Ishikawa (cell line): ENCODE results near the gene YPEL2.

Experiments
- CEBPB ChIP-seq: IDR thresholded peaks from 2 replicates; pipeline ENCODE4 v1.6.1; 2012
- CREB1 ChIP-seq: IDR thresholded peaks from 2 replicates; pipeline ENCODE4 v1.6.1; 2012; ENCODE audit warnings: low read depth
- EGR1 ChIP-seq: IDR thresholded peaks from 2 replicates; pipeline ENCODE4 v1.6.1; 2012
- EP300 ChIP-seq: IDR thresholded peaks from 2 replicates; pipeline ENCODE4 v1.6.1; 2012; ENCODE audit warnings: borderline replicate concordance
- FOXM1 ChIP-seq: IDR thresholded peaks from 2 replicates; pipeline ENCODE4 v1.6.1; 2012; ENCODE audit warnings: low read depth, borderline replicate concordance
- NFIC ChIP-seq: IDR thresholded peaks from 2 replicates; pipeline ENCODE4 v1.6.1; 2012
- RAD21 ChIP-seq: IDR thresholded peaks from 2 replicates; pipeline ENCODE4 v1.6.1; 2012; ENCODE audit warnings: low read depth
- TAF1 ChIP-seq: IDR thresholded peaks from 2 replicates; pipeline ENCODE4 v1.6.1; 2012; ENCODE audit warnings: low read depth, mild to moderate bottlenecking
- TCF12 ChIP-seq: IDR thresholded peaks from 2 replicates; pipeline ENCODE4 v1.6.1; 2012; ENCODE audit warnings: low read depth
- TEAD4 ChIP-seq: IDR thresholded peaks from 2 replicates; pipeline ENCODE4 v1.6.1; 2012
- YY1 ChIP-seq: IDR thresholded peaks from 2 replicates; pipeline ENCODE4 v1.6.1; 2012; ENCODE audit warnings: low read depth
- ZBTB7A ChIP-seq: IDR thresholded peaks from 2 replicates; pipeline ENCODE4 v1.6.1; 2012; ENCODE audit warnings: low read depth
- TF ChIP-seq, protein P1 (sequence below): IDR thresholded peaks from 2 replicates; pipeline ENCODE4 v1.6.1; 2012; ENCODE audit warnings: low read depth, mild to moderate bottlenecking
- TF ChIP-seq, protein P2 (sequence below): IDR thresholded peaks from 2 replicates; pipeline ENCODE4 v1.6.1; 2012
- TF ChIP-seq, protein P3 (sequence below): IDR thresholded peaks from 2 replicates; pipeline ENCODE4 v1.6.1; 2012

The YPEL2 gene

DNA sequence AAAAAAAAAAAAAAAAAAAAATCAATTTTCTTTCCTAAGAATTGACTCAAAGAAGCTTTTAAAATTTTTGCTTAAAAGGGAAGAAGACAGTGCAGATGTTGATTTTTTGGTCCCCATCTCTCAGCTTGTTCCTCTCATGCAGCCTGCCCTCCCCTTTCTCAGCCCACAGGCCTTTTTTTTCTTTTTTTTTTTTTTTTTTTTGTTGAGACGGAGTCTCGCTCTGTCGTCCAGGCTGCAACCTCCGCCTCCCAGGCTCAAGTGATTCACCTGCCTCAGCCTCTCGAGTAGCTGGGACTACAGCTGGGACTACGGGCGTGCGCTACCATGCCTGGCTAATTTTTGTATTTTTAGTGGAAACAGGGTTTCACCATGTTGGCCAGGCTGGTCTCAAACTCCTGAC is 17.7 kb downstream of the YPEL2 start:
- TF ChIP-seq, protein P1, sequence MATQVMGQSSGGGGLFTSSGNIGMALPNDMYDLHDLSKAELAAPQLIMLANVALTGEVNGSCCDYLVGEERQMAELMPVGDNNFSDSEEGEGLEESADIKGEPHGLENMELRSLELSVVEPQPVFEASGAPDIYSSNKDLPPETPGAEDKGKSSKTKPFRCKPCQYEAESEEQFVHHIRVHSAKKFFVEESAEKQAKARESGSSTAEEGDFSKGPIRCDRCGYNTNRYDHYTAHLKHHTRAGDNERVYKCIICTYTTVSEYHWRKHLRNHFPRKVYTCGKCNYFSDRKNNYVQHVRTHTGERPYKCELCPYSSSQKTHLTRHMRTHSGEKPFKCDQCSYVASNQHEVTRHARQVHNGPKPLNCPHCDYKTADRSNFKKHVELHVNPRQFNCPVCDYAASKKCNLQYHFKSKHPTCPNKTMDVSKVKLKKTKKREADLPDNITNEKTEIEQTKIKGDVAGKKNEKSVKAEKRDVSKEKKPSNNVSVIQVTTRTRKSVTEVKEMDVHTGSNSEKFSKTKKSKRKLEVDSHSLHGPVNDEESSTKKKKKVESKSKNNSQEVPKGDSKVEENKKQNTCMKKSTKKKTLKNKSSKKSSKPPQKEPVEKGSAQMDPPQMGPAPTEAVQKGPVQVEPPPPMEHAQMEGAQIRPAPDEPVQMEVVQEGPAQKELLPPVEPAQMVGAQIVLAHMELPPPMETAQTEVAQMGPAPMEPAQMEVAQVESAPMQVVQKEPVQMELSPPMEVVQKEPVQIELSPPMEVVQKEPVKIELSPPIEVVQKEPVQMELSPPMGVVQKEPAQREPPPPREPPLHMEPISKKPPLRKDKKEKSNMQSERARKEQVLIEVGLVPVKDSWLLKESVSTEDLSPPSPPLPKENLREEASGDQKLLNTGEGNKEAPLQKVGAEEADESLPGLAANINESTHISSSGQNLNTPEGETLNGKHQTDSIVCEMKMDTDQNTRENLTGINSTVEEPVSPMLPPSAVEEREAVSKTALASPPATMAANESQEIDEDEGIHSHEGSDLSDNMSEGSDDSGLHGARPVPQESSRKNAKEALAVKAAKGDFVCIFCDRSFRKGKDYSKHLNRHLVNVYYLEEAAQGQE: no peak
- TF ChIP-seq EGR1 (no peak), TCF12 (no peak), FOXM1 (no peak)

DNA sequence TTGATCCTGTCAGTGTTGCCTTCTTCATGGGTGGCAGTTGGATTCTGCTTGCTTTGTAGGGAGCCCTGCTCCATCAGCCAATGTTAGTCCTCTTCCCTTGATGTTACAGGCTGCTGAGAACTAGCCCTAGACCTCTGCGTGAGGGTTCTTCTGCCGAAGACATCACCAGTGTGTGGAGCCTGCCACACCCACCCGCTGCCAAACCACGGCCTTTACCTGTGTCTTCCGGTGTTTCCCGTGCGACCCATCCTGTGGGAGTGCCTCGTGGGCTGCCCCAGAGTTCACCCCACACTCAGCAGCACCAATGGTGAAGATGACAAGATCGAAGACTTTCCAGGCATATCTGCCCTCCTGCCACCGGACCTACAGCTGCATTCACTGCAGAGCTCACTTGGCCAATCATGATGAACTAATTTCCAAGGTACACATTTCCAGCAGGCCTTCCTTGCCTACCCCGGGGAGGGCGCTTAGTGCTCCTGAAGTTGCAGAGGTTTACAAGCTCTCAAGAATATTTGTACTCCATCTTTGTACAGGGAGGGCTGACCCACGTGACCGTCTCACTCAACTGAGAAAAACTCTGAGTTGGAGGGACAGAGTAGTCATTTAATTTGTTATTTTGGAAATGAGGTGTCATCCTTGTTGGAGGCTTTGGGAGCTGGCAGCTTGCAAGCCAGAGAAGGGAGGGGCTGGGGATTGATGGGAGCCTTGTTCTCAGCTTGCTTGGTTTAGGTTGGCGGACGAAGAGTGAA is 21.8 kb downstream of the YPEL2 start:
- TF ChIP-seq EGR1: no peak
- TF ChIP-seq ZBTB7A: no peak
- TF ChIP-seq, protein P1: no peak
- TF ChIP-seq CEBPB: no peak
- no peak for TF ChIP-seq EP300
- TF ChIP-seq FOXM1: no peak
- TF ChIP-seq RAD21: no peak
- TF ChIP-seq TEAD4: no peak
- TF ChIP-seq YY1: no peak
- no peak for TF ChIP-seq CREB1
- TF ChIP-seq TAF1: no peak
- TF ChIP-seq, protein P2, sequence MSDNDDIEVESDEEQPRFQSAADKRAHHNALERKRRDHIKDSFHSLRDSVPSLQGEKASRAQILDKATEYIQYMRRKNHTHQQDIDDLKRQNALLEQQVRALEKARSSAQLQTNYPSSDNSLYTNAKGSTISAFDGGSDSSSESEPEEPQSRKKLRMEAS: no peak
- TF ChIP-seq, protein P3, sequence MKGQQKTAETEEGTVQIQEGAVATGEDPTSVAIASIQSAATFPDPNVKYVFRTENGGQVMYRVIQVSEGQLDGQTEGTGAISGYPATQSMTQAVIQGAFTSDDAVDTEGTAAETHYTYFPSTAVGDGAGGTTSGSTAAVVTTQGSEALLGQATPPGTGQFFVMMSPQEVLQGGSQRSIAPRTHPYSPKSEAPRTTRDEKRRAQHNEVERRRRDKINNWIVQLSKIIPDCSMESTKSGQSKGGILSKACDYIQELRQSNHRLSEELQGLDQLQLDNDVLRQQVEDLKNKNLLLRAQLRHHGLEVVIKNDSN: no peak
- TF ChIP-seq NFIC: no peak
- TF ChIP-seq TCF12: no peak

DNA sequence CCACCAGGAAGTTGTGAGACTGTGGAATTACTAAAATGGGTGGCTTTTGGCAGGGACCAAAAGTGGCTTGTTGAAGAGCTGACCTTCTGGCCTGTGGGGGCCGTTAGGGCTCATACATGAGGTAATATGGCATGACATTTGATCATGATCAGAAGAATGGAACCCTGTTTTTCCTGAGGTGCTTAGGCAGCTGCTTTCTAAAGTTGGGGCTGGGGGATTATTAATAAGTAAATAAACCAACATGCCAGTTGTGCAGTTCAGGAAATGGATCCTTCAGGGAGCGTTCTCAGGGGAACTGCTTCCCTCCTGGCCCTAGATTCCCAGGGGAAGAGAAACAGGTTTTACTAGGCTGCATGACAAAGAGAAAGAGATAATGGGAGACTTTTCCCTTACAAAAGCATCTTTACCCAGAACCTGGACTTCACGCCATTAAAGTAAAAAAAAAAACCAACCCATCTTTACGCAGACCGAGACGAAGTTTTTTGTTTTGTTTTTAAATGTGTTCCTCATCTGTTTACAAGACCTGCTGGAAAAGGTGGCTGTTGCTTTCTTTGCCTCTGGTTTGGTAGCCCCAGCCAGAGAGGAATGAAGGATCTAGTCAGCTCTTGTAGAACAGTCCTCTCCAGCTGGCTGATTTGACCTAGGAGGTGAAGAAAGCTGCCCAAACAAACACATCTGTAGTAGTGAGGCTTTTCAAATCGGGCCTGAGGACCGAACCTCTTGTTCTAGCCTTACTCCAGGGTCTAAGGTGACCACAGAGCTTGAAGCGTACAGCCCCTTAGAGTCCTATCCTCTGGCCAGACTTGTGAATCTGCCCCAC is 22.7 kb downstream of the YPEL2 start:
- TF ChIP-seq, protein P2: no peak
- TF ChIP-seq CREB1: no peak
- TF ChIP-seq TAF1: no peak
- no peak for TF ChIP-seq EGR1
- TF ChIP-seq YY1: no peak
- no peak for TF ChIP-seq EP300
- no peak for TF ChIP-seq CEBPB
- TF ChIP-seq, protein P3: no peak
- TF ChIP-seq FOXM1: no peak
- no peak for TF ChIP-seq TEAD4
- TF ChIP-seq ZBTB7A: no peak

DNA sequence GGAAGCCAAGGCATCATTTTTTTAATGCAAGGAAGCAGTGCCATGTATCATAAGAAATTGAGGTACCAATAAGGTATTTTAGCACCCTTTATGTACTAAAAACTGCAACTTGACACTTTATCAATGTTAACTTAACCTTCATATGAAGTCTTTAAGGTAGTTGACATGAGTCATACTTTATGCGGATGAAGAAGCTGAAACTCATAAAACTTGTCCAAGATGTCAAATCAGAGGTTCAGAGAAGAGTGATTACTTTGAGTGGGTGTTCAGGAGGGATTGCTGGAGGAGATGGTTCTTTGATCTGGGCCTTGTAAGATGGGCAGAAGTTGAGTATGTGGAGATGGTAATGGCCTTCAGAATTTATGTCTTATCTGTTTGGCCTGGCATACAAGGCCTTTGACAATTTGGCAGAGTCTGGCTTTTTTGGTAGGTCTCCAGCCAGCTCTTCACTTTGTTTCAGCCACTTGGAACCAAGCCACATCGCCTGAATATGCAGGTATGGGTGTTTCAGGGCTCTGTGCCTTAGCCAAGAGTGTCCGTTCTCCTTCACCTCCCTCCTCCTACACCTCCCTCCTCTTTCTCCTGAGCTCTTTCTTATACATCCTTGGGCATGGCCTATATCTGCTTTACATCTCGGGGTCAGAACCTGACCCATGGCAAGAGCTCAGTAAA is 23.7 kb downstream of the YPEL2 start:
- TF ChIP-seq EGR1 (peak; percentile 30; the same call in 1 of the 2 replicates), NFIC (0 out of 2 replicates have a peak, but pooled peaks have one; percentile 5), TCF12 (no peak), FOXM1 (no peak)

DNA sequence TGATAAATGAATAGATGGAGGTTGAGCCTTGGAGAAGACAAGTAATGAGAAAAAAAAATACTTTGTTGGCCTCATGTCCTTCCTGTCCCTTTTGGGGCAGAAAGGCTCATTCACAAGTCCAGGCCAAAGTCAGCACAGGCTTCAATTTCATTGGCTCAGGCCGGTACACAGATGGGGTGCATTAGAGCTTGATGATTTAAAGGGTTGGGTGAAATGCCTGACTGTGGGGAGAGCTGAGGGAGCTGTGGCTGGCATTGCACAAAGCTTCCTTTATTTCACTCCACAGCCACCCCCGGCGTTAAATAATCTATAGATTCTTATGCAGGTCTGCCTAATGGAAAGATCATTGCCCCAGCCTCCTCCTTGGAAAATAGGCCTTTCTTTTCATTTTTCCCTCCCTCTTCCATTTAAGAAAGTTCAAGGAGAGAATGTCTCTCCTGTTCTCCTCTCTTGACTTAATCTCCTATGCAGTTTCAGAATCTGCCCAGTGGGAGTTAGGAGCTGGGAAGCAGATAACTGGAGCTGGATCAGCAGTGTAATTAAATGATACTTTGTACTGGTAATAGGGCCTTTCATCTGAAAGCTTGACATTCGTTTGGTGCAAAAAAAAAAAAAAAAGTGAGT is 24.4 kb downstream of the YPEL2 start:
- no peak for TF ChIP-seq ZBTB7A
- no peak for TF ChIP-seq TCF12
- TF ChIP-seq EGR1: no peak
- no peak for TF ChIP-seq EP300
- TF ChIP-seq NFIC: no peak
